PC-3 (cell line): Measurements from ENCODE around the gene MRRF. TPM values are rescaled to one million over a fixed set of nuclear protein-coding genes. Genes with fewer than 3 reads are reported as not detected.

Experiments used
- ATAC-seq: fragments of 200-7000 bp; cut with Tn5 transposase; 2 replicates; pipeline ENCODE4 v1.9.1; 2020; ENCODE audit warnings: mild to moderate bottlenecking, moderate library complexity
- BruUV-seq: library from RNA; stranded (reverse); fragments of 400-500 nt; replicated peaks from 2 replicates; lab custom pipeline; 2021; lab: Mats Ljungman, UMichigan
- CTCF ChIA-PET: fragments of 300-600 bp; sonication (Branson Sonifier 250); formaldehyde crosslinking; loops from one replicate; lab custom pipeline; 2022; ENCODE audit warnings: antibody characterized with exemption; lab: Charles Lee
- POLR2A ChIA-PET: fragments of 300-600 bp; sonication (Branson Sonifier 250); formaldehyde crosslinking; loops from one replicate; lab custom pipeline; 2022; ENCODE audit warnings: antibody characterized with exemption; ENCODE audit not compliant: unreplicated experiment; lab: Charles Lee
- DNase-seq: peaks from one replicate; pipeline ENCODE4 v3.0.0-alpha.2; 2015
- H2AFZ ChIP-seq: fragments of 300-600 bp; sonication (generic); 2 replicates; pipeline ENCODE4 v1.6.0; 2016; ENCODE audit warnings: antibody characterized with exemption, low read length
- H3F3A ChIP-seq: fragments of 300-600 bp; sonication (generic); one replicate; pipeline ENCODE4 v1.6.0; 2017; ENCODE audit warnings: antibody characterized with exemption, low read length, control low read depth, mild to moderate bottlenecking; ENCODE audit not compliant: unreplicated experiment
- H3K27ac ChIP-seq: fragments of 300-600 bp; sonication (generic); 2 replicates; pipeline ENCODE4 v1.5.1; 2016; ENCODE audit warnings: mild to moderate bottlenecking, low read length
- H3K27me3 ChIP-seq: fragments of 300-600 bp; sonication (generic); 2 replicates; pipeline ENCODE4 v1.6.1; 2016; ENCODE audit warnings: low read length, mixed read lengths
- H3K36me3 ChIP-seq: fragments of 300-600 bp; sonication (generic); 2 replicates; pipeline ENCODE4 v1.6.1; 2016; ENCODE audit warnings: low read depth, mixed run types, low read length, mixed read lengths
- H3K4me1 ChIP-seq: fragments of 300-600 bp; sonication (generic); 2 replicates; pipeline ENCODE4 v1.5.1; 2016; ENCODE audit warnings: low read length; ENCODE audit not compliant: insufficient read depth
- H3K4me2 ChIP-seq: fragments of 300-600 bp; sonication (generic); 2 replicates; pipeline ENCODE4 v1.6.0; 2016; ENCODE audit warnings: low read length
- H3K4me3 ChIP-seq: fragments of 300-600 bp; sonication (generic); 2 replicates; pipeline ENCODE4 v1.5.1; 2016; ENCODE audit warnings: mild to moderate bottlenecking, low read length, mixed read lengths
- H3K79me2 ChIP-seq: fragments of 300-600 bp; sonication (generic); 2 replicates; pipeline ENCODE4 v1.6.1; 2017; ENCODE audit warnings: low read length, mixed read lengths
- H3K9ac ChIP-seq: fragments of 300-600 bp; sonication (generic); 2 replicates; pipeline ENCODE4 v1.6.0; 2016; ENCODE audit warnings: mild to moderate bottlenecking, low read length
- H3K9me2 ChIP-seq: fragments of 300-600 bp; sonication (generic); replicated peaks from 2 replicates; pipeline ENCODE4 v1.6.1; 2016; ENCODE audit warnings: mixed run types, low read length, mixed read lengths
- H3K9me3 ChIP-seq: fragments of 300-600 bp; sonication (generic); 2 replicates; pipeline ENCODE4 v1.6.1; 2016; ENCODE audit warnings: low read length, mixed read lengths
- H4K20me1 ChIP-seq: fragments of 300-600 bp; sonication (generic); 2 replicates; pipeline ENCODE4 v1.6.1; 2016; ENCODE audit warnings: low read length, mixed read lengths
- EZH2 ChIP-seq: fragments of 300-600 bp; sonication (generic); IDR thresholded peaks from one replicate; pipeline ENCODE4 v1.6.1; 2017; ENCODE audit warnings: antibody characterized with exemption, mild to moderate bottlenecking, low read length; ENCODE audit not compliant: unreplicated experiment
- EZH2phosphoT487 ChIP-seq: fragments of 300-600 bp; sonication (generic); IDR thresholded peaks from 2 replicates; pipeline ENCODE4 v1.6.1; 2018; ENCODE audit warnings: mild to moderate bottlenecking, antibody characterized with exemption, low read length, borderline replicate concordance
- intact Hi-C: fragments of 100-400 bp; cut with micrococcal nuclease; formaldehyde crosslinking; loops from 2 replicates; pipeline ENCODE4 v1.9.0; 2023
- total RNA-seq: library from RNA; depleted of rRNA; stranded (reverse); fragments of >200 nt; gene quantifications from 2 replicates; pipeline ENCODE4 v1.2.3, GENCODE V29; 2014
- TF ChIP-seq, protein P1 (sequence below): fragments of 300-600 bp; sonication (generic); conservative IDR thresholded peaks from 2 replicates; pipeline ENCODE4 v1.5.1; 2017; ENCODE audit warnings: antibody characterized with exemption, low read depth, mild to moderate bottlenecking, low read length

The MRRF gene
- total RNA-seq, 1 experiment from 2014 or later, result 30.2 TPM

DNA sequence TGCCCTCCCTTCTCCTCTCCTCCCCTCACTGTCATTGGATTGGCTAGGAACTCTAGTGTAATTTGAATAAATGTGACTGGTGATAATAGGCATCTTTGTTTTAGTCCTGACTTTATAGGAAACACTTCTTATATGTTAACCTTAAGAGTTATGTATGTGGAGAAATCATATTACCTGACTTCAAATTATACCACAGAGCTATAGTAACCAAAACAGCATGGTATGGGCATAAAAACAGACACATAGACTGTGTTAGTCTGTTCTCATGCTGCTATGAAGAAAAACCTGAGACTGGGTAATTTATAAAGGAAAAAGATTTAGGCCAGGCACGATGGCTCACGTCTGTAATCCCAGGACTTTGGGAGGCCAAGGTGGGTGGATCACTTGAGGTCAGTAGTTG lies 9.4 kb downstream of the MRRF start:
- H4K20me1 ChIP-seq, result no peaks in the 10 kb centered on the region
- no peak overlapping the region for H3K9ac ChIP-seq
- TF ChIP-seq EZH2phosphoT487 (no peak), EZH2 (no peak)
- TF ChIP-seq, protein P1, sequence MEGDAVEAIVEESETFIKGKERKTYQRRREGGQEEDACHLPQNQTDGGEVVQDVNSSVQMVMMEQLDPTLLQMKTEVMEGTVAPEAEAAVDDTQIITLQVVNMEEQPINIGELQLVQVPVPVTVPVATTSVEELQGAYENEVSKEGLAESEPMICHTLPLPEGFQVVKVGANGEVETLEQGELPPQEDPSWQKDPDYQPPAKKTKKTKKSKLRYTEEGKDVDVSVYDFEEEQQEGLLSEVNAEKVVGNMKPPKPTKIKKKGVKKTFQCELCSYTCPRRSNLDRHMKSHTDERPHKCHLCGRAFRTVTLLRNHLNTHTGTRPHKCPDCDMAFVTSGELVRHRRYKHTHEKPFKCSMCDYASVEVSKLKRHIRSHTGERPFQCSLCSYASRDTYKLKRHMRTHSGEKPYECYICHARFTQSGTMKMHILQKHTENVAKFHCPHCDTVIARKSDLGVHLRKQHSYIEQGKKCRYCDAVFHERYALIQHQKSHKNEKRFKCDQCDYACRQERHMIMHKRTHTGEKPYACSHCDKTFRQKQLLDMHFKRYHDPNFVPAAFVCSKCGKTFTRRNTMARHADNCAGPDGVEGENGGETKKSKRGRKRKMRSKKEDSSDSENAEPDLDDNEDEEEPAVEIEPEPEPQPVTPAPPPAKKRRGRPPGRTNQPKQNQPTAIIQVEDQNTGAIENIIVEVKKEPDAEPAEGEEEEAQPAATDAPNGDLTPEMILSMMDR, result no peak
- H3K79me2 ChIP-seq, result peaks cover 52% of the 10 kb centered on the region
- H3K4me2 ChIP-seq, result no peak overlapping the region
- no peak overlapping the region for H2AFZ ChIP-seq
- H3K4me3 ChIP-seq, result no peak overlapping the region
- DNase-seq, result no peak
- no TSS peak for BruUV-seq
- intact Hi-C loops, result no loop called here
- no peaks in the 10 kb centered on the region for H3K9me2 ChIP-seq
- H3K36me3 ChIP-seq, result peaks cover 34% of the 10 kb centered on the region
- H3K9me3 ChIP-seq, result no peaks in the 10 kb centered on the region
- H3K27ac ChIP-seq, result no peak overlapping the region
- no peaks in the 10 kb centered on the region for H3K27me3 ChIP-seq
- H3K4me1 ChIP-seq, result no peaks in the 10 kb centered on the region
- ChIA-PET CTCF (no interaction called here), POLR2A (no interaction called here)
- ATAC-seq, result no peak
- H3F3A ChIP-seq, result no peaks in the 10 kb centered on the region

DNA sequence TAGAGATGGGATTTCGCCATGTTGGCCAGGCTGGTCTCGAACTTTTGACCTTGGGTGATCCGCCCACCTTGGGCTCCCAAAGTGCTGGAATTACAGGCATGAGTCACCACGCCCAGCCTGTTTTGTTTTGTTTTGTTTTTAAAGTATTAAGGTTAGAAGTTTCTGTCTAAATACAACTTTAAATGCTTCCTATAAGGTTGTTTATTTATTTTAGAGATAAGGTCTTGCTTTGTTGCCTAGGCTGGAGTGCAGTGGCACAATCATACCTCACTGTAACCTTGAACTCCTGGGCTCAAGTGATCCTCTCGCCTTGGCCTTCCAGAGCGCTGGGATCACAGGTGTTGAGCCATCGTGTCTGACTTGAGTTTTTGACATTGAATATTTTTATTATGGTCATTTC lies 11.4 kb downstream of the MRRF start:
- Histone ChIP-seq H3K79me2 (peaks cover 56% of the 10 kb centered on the region), H4K20me1 (no peaks in the 10 kb centered on the region), H3K4me2 (no peak overlapping the region), H2AFZ (no peak overlapping the region), H3K4me1 (no peaks in the 10 kb centered on the region), H3K36me3 (peaks cover 37% of the 10 kb centered on the region), H3K9me3 (no peaks in the 10 kb centered on the region), H3K9ac (no peak overlapping the region), H3F3A (no peaks in the 10 kb centered on the region), H3K27me3 (no peaks in the 10 kb centered on the region), H3K4me3 (no peak overlapping the region), H3K9me2 (no peaks in the 10 kb centered on the region), H3K27ac (no peak overlapping the region)
- intact Hi-C loops, result no loop called here
- TF ChIP-seq, protein P1, result no peak
- TF ChIP-seq EZH2phosphoT487, result no peak
- TF ChIP-seq EZH2, result no peak
- DNase-seq (no peak), ATAC-seq (no peak)
- POLR2A ChIA-PET, result no interaction called here
- no TSS peak for BruUV-seq
- CTCF ChIA-PET, result no interaction called here

DNA sequence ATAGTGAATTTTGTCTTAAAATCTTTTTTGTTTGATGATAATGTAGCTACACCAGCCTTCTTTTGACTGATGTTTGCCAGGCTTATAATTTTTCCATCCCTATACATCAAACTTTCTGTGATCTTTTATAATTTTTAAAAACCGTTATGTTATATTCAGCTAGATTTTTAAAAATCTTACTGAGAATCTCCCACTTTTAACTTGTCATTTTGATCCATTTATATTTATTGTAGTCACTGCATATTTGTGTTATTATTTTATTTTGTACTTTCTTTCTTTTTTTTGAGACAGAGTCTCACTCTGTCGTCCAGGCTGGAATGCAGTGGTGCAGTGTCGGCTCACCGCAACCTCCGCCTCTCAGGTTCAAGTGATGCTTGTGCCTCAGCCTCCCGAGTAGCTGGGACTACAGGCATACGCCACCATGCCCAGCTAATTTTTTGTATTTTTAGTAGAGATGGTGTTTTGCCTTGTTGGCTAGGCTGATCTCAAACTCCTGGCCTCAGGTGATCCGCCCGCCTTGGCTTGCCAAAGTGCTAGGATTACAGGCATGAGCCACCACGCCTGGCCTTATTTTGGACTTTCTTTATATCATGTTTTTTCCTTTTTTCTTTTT lies 12.7 kb downstream of the MRRF start:
- intact Hi-C loops, result no loop called here
- Histone ChIP-seq H3K9me3 (no peaks in the 10 kb centered on the region), H3K4me2 (no peak overlapping the region), H3K9ac (no peak overlapping the region), H2AFZ (no peak overlapping the region), H3K27me3 (no peaks in the 10 kb centered on the region), H3K79me2 (peaks cover 50% of the 10 kb centered on the region), H3K27ac (no peak overlapping the region), H3F3A (no peaks in the 10 kb centered on the region), H3K4me3 (no peak overlapping the region), H3K9me2 (no peaks in the 10 kb centered on the region), H3K36me3 (peaks cover 37% of the 10 kb centered on the region), H3K4me1 (no peaks in the 10 kb centered on the region), H4K20me1 (no peaks in the 10 kb centered on the region)
- TF ChIP-seq EZH2, result no peak
- no peak for TF ChIP-seq EZH2phosphoT487
- DNase-seq (no peak), ATAC-seq (no peak)
- BruUV-seq, result no TSS peak
- ChIA-PET CTCF (no interaction called here), POLR2A (no interaction called here)
